Lower lobe of right lung (tissue), 2 donors: ENCODE measurements around the gene WNT8B. TPM values are rescaled to one million over a fixed set of nuclear protein-coding genes. Genes with fewer than 3 reads are reported as not detected.
A peak's percentile ranks its signal among the peaks of the same experiment; 100 is the strongest.

ENCODE experiments used
- ATAC-seq, 2 donors: fragments of 200-7000 bp; cut with Tn5 transposase; one replicate each; pipeline ENCODE4 v1.9.1; 2020 to 2022; ENCODE audit warnings: mild to moderate bottlenecking in 2 of 2, moderate library complexity in 2 of 2
- DNase-seq: peaks from one replicate; pipeline ENCODE4 v3.0.0-alpha.2; 2020
- H3K27ac ChIP-seq: fragments of 200-600 bp; one replicate; pipeline ENCODE4 v1.8.0; 2022
- H3K27me3 ChIP-seq: fragments of 200-600 bp; one replicate; pipeline ENCODE4 v1.8.0; 2022; ENCODE audit warnings: low read depth
- H3K36me3 ChIP-seq: fragments of 200-600 bp; one replicate; pipeline ENCODE4 v1.8.0; 2022; ENCODE audit warnings: mild to moderate bottlenecking
- H3K4me1 ChIP-seq: fragments of 200-600 bp; one replicate; pipeline ENCODE4 v1.8.0; 2022
- H3K4me3 ChIP-seq: fragments of 200-600 bp; one replicate; pipeline ENCODE4 v1.8.0; 2022; ENCODE audit warnings: mild to moderate bottlenecking
- H3K9me3 ChIP-seq: fragments of 200-600 bp; one replicate; pipeline ENCODE4 v1.8.0; 2022
- CTCF ChIP-seq: fragments of 200-600 bp; IDR thresholded peaks from one replicate; pipeline ENCODE4 v1.8.0; 2022; ENCODE audit warnings: antibody characterized with exemption, mild to moderate bottlenecking
- intact Hi-C: fragments of 100-400 bp; cut with DNase I; formaldehyde crosslinking; loops from one replicate; pipeline ENCODE4 v1.11.0; 2022
- total RNA-seq: library from RNA; stranded (reverse); fragmentation: NEBNext Ultra II Directional; extraction: Animal tissue kit (Norgen Biotek cat#: 25700); gene quantifications from one replicate; pipeline ENCODE4 v1.2.1, GENCODE V29; 2021
- donor health status: DM: no; HTN: yes; CAD: no; lungs with severe emphysema.

The WNT8B gene
- total RNA-seq, 1 donor from 2014 or later = 0.18 TPM

GRCh38 chr10:100524638-100525037 is 61.8 kb downstream of the WNT8B start:
- ATAC-seq (no peak), DNase-seq (no peak)
- Histone ChIP-seq H3K36me3 (peaks cover 46% of the 10 kb centered on the region), H3K9me3 (no peaks in the 10 kb centered on the region), H3K4me1 (peaks cover 17% of the 10 kb centered on the region), H3K27me3 (no peaks in the 10 kb centered on the region), H3K27ac (no peak overlapping the region), H3K4me3 (no peak overlapping the region)
- TF ChIP-seq CTCF = no peak
- intact Hi-C loops = no loop called here

- H3K27me3 ChIP-seq = no peaks in the 10 kb centered on the region
- intact Hi-C loops = no loop called here
- H3K4me1 ChIP-seq = peaks cover 19% of the 10 kb centered on the region
- H3K9me3 ChIP-seq = no peaks in the 10 kb centered on the region
- H3K4me3 ChIP-seq = peak overlapping the region; percentile 90
- no peak overlapping the region for H3K27ac ChIP-seq
- DNase-seq (no peak), ATAC-seq (no peak)
- no peak for TF ChIP-seq CTCF
- peaks cover 39% of the 10 kb centered on the region for H3K36me3 ChIP-seq
These were observed 65.5 kb downstream of the WNT8B start for GRCh38 chr10:100528123-100528886.

GRCh38 chr10:100528921-100529474 is 66.2 kb downstream of the WNT8B start:
- peak overlapping the region; percentile 90 for H3K4me3 ChIP-seq
- DNase-seq (peak; percentile 46), ATAC-seq (no peak)
- H3K36me3 ChIP-seq = peaks cover 32% of the 10 kb centered on the region
- no peaks in the 10 kb centered on the region for H3K27me3 ChIP-seq
- TF ChIP-seq CTCF = no peak
- peak overlapping the region; percentile 78 for H3K27ac ChIP-seq
- peaks cover 19% of the 10 kb centered on the region for H3K4me1 ChIP-seq
- no peaks in the 10 kb centered on the region for H3K9me3 ChIP-seq
- intact Hi-C loops = no loop called here

GRCh38 chr10:100529475-100530298 is 66.9 kb downstream of the WNT8B start, which contains the start of gene NDUFB8:
NDUFB8 (minus strand) TSS chr10:100529871; CDS start chr10:100529851, 20 bp downstream.
- intact Hi-C loops = no loop called here
- Histone ChIP-seq H3K27ac (peak within 1 kb of the TSS; percentile 78), H3K36me3 (peaks cover 25% of the 10 kb centered on the region)

More at GRCh38 chr10:100529475-100530298, 66.9 kb downstream of the WNT8B start, which contains the start of gene NDUFB8:
- peak; percentile 90 to 98 for ATAC-seq
- Histone ChIP-seq H3K4me1 (peaks cover 20% of the 10 kb centered on the region), H3K4me3 (peak within 1 kb of the TSS; percentile 90), H3K27me3 (no peaks in the 10 kb centered on the region), H3K9me3 (no peaks in the 10 kb centered on the region)
- no peak for TF ChIP-seq CTCF
- DNase-seq = peak; percentile 92
